Lung (tissue), 12 donors: ENCODE data around the gene SLC16A6. TPM values are rescaled to one million over a fixed set of nuclear protein-coding genes. Genes with fewer than 3 reads are reported as not detected.
A peak's percentile ranks its signal among the peaks of the same experiment; 100 is the strongest.
"Not testable (repeated sequence)": the region's sequence is repeated elsewhere in the genome, so short reads cannot be mapped to it uniquely, and the experiment has no call there.

ENCODE experiments used
- ATAC-seq: fragments of 200-7000 bp; cut with Tn5 transposase; one replicate; pipeline ENCODE4 v1.9.1; 2020; ENCODE audit warnings: moderate number of reproducible peaks; ENCODE audit not compliant: insufficient read depth, low FRiP score
- DNase-seq, 3 donors: peaks; one replicate each; pipeline ENCODE4 v3.0.0-alpha.2; 2013 to 2017
- H3K27ac ChIP-seq, 2 donors: one replicate each; pipeline ENCODE4 v1.5.1; 2013; ENCODE audit warnings: mild to moderate bottlenecking in 2 of 2, moderate library complexity in 2 of 2, control low read depth in 1 of 2, inconsistent platforms in 1 of 2, low read depth in 1 of 2, low read length in 1 of 2
- H3K27me3 ChIP-seq, 3 donors: one replicate each; pipeline ENCODE4 v1.5.1; 2013; ENCODE audit warnings: low read length in 2 of 3; ENCODE audit not compliant: control insufficient read depth in 3 of 3, insufficient read depth in 3 of 3
- H3K36me3 ChIP-seq, 4 donors: one replicate each; pipeline ENCODE4 v1.5.1; 2013; ENCODE audit warnings: low read length in 4 of 4, mild to moderate bottlenecking in 1 of 4, moderate library complexity in 1 of 4; ENCODE audit not compliant: control insufficient read depth in 4 of 4, insufficient read depth in 4 of 4
- H3K4me1 ChIP-seq, 5 donors: one replicate each; pipeline ENCODE4 v1.5.1; 2013; ENCODE audit warnings: low read length in 5 of 5, mild to moderate bottlenecking in 2 of 5, moderate library complexity in 1 of 5; ENCODE audit not compliant: control insufficient read depth in 5 of 5, insufficient read depth in 5 of 5
- H3K4me3 ChIP-seq: one replicate; pipeline ENCODE4 v1.5.1; 2013; ENCODE audit warnings: mild to moderate bottlenecking, control low read depth, moderate library complexity
- H3K9ac ChIP-seq, 2 donors: one replicate each; pipeline ENCODE4 v1.5.1; 2013; ENCODE audit warnings: low read length in 2 of 2, control low read depth in 1 of 2; ENCODE audit not compliant: insufficient read depth in 1 of 2
- H3K9me3 ChIP-seq, 4 donors: one replicate each; pipeline ENCODE4 v1.5.1; 2013; ENCODE audit warnings: low read length in 3 of 4, mild to moderate bottlenecking in 1 of 4, moderate library complexity in 1 of 4; ENCODE audit not compliant: control insufficient read depth in 4 of 4, insufficient read depth in 3 of 4
- WGBS, 2 donors: extraction: QIAGEN DNeasy Blood & Tissue Kit; methylation state at CpG; one replicate each; pipeline ENCODE4 v1.1.7; 2013; 5-methylcytosine and 5-hydroxymethylcytosine counted together
- polyA plus RNA-seq, 2 donors: library from polyadenylated mRNA; stranded (reverse); fragments of 200-250 nt; gene quantifications; one replicate each; pipeline ENCODE4 v1.2.1, GENCODE V29; 2013
- total RNA-seq, 2 donors: library from RNA; depleted of rRNA in 1 of 2; stranded (reverse); fragments of >200 nt in 1 of 2; gene quantifications; one replicate each; pipeline ENCODE4 v1.2.1, GENCODE V29; 2014 to 2021
- TF ChIP-seq, protein P1 (sequence below): IDR thresholded peaks from 2 replicates; pipeline ENCODE4 v1.5.1; 2012; ENCODE audit warnings: mild to moderate bottlenecking; ENCODE audit errors: control extremely low read depth, extremely low read depth
- donor health status: control.
- donor health status: control.
- donor health status: Bipolar disorder and iron deficiency.
- donor health status: healthy.
- donor health status: DM: yes; HTN: yes; CAD: no.

Gene SLC16A6
- total and polyA plus RNA-seq, 4 donors = 2.0 to 10.9 (median 4.8) TPM

DNA sequence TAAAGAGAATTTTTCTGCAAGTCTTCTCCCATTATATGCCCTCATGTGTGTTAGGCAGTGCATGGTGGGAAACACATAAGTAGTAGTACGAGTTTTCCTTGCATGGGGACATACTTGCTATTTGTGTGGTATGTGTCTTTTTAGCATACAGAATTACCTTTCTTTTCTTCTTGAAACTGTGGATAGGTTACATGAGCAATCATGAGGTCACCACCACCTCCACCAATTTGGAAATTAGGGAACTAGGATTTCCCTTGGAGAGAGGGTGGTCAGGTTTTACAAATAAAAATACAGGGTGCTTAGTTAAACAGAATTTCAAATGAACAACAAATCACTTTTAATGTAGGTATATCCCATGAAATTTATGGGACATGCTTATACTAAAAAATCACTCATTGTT, 59.4 kb downstream of the SLC16A6 start:
- H3K9ac ChIP-seq = no peak overlapping the region
- no peak overlapping the region for H3K4me3 ChIP-seq
- 97% methylated on average over 1 of the region's 1 CpG; no CpG with 5 or more reads in 1 of the 2 donors for WGBS, 2 donors
- no peaks in the 10 kb centered on the region for H3K9me3 ChIP-seq
- peaks cover 0 to 2% (median 0%) of the 10 kb centered on the region in 4 donors for H3K36me3 ChIP-seq
- no peak overlapping the region for H3K27ac ChIP-seq
- TF ChIP-seq, protein P1, sequence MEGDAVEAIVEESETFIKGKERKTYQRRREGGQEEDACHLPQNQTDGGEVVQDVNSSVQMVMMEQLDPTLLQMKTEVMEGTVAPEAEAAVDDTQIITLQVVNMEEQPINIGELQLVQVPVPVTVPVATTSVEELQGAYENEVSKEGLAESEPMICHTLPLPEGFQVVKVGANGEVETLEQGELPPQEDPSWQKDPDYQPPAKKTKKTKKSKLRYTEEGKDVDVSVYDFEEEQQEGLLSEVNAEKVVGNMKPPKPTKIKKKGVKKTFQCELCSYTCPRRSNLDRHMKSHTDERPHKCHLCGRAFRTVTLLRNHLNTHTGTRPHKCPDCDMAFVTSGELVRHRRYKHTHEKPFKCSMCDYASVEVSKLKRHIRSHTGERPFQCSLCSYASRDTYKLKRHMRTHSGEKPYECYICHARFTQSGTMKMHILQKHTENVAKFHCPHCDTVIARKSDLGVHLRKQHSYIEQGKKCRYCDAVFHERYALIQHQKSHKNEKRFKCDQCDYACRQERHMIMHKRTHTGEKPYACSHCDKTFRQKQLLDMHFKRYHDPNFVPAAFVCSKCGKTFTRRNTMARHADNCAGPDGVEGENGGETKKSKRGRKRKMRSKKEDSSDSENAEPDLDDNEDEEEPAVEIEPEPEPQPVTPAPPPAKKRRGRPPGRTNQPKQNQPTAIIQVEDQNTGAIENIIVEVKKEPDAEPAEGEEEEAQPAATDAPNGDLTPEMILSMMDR = no peak
- no peaks in the 10 kb centered on the region for H3K4me1 ChIP-seq
- no peak for DNase-seq
- ATAC-seq = no peak
- no peaks in the 10 kb centered on the region for H3K27me3 ChIP-seq

DNA sequence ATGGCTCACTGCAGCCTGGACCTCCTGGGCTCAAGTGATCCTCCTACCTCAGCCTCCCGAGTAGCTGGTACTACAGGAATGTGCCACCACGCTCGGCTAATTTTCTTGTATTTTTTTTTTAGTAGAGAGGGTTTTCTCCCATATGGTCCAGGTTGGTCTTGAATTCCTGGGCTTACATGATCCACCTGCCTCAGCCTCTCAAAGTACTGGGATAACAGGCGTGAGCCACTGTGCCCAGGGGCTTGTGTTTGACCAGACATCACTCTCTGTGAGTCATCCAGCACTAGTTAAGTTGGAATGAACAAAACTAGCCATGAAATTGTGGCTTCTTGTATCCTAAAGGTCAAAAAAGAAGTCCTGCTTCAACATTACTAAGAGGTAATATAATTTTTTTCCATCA, 59.8 kb downstream of the SLC16A6 start:
- H3K27ac ChIP-seq, H3K9me3 ChIP-seq, H3K27me3 ChIP-seq, H3K36me3 ChIP-seq, H3K9ac ChIP-seq, ATAC-seq, H3K4me3 ChIP-seq, DNase-seq, H3K4me1 ChIP-seq: not testable (repeated sequence)
- WGBS, 2 donors = 95 to 97% methylated on average over 4 of the region's 4 CpGs

DNA sequence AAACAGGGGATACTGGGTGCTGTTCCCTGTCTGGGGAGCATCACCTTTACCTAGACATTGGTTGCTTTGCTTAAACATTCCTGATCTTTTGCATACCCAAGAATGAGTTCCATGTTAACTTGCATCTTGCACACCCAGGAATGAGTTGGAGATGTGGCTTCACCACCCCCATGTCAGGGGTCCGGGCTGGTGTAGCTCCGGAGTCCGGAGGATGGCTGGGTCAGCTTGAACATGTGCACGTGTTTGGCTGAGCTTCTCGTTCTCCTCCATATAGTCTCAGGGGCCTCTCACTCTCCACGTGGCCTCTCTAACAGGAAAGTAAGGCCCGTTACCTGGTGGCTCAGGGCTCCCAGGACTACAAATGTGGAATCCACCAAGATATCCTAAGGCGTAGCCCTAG, 61.3 kb downstream of the SLC16A6 start:
- Histone ChIP-seq H3K27me3 (no peaks in the 10 kb centered on the region), H3K9me3 (no peaks in the 10 kb centered on the region), H3K36me3 (peaks cover 0 to 2% (median 0%) of the 10 kb centered on the region in 4 donors), H3K27ac (no peak overlapping the region), H3K4me3 (no peak overlapping the region), H3K9ac (no peak overlapping the region), H3K4me1 (no peaks in the 10 kb centered on the region)
- no peak for DNase-seq
- 92 to 93% methylated on average over 8 of the region's 8 CpGs for WGBS, 2 donors
- TF ChIP-seq, protein P1 = no peak
- no peak for ATAC-seq

DNA sequence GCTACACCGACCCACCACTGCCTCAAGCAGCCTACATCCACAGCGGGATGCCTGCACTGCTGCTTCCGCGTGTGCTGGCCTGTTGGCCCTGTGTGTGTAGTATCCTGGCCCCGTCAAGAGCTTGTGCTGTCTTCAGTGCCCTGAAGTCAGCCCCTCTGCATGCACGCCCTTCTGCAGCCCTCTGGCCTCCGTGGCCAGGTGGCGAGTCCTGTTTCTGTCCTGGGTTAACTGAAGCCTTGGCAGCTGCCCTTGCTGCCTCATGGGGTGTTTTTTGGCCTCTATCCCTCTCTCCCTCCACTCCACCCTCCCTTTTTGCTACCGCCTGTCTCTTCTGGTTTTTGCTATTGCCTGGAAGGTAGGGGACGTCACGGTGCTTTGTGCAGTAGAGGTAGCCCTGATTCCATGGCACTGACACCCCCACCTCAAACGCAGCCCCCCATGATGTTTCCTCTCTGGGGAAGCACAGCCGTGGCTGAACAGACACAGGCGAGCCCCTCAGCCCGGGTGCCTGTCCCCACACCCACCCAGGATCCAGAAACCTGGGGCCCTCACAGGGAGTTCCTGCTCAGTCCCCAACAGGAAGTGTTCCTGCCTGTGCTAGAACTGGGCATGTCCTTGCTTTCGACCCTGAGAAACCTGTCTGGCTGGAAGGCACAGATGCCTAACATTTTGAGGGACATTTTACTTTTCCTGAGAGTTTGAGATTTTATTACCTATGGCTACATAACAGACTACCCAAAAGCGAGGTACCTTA, 61.9 kb downstream of the SLC16A6 start:
- ATAC-seq = no peak
- no peak overlapping the region for H3K4me3 ChIP-seq
- H3K27me3 ChIP-seq = no peaks in the 10 kb centered on the region
- H3K27ac ChIP-seq = no peak overlapping the region
- H3K9ac ChIP-seq = no peak overlapping the region
- H3K36me3 ChIP-seq = peaks cover 0 to 2% (median 0%) of the 10 kb centered on the region in 4 donors
- 75 to 80% methylated on average over 17 of the region's 17 CpGs for WGBS, 2 donors
- TF ChIP-seq, protein P1 = no peak
- no peaks in the 10 kb centered on the region for H3K4me1 ChIP-seq
- H3K9me3 ChIP-seq = no peaks in the 10 kb centered on the region
- peak in 2 of 3 donors; percentile 35 to 56 for DNase-seq

DNA sequence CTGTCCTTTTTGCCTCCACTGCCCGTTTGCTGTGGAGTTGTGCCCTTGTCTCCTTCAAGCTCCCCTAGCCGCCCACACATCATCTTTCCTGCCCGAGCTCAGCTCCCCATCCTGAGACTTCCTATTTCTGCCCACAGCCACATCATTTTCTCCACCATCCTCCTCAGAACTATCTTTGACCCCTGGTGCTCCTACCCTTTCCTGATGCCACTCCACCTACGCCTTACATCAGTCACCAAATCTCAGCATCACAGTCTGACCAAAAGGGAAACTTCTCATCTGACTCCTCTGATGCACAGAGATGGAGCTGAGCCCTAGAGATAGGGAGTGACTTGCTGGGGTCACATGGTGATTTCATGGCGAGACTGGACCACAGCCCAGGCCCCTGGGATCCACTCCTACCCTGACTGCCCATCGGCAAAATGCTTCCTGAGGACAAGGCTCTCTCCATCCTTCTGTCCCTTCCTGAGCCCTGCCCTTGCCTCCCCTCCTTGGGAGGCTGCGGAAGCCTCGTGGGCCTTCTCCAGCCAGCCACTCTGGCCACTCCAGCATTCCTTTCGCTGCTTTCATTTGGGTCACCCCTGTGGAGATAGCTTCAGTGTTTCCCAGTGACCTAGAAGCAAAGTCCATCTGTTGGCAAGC, 62.8 kb downstream of the SLC16A6 start:
- DNase-seq, H3K9ac ChIP-seq, H3K27ac ChIP-seq, H3K27me3 ChIP-seq, H3K4me3 ChIP-seq, H3K4me1 ChIP-seq, H3K9me3 ChIP-seq, H3K36me3 ChIP-seq, ATAC-seq: not testable (repeated sequence)
- WGBS, 2 donors = 76 to 83% methylated on average over 9 of the region's 9 CpGs

DNA sequence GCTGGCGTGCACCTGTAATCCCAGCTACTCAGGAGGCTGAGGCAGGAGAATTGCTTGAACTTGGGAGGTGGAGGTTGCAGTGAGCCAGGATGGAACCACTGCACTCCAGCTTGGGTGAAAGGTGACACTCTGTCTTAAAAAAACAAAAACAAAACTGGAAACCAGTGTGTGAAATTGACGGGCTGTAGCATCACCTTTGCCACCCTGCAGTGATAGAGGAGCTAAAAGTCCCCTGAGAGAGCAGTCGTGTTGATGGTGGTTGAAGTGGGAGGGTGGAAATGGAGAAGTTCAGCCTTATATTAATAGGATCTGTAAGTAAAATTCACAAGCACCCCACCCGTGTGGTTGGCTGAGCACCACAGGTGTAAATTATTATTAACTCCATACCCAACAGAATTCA, 65.9 kb downstream of the SLC16A6 start:
- not testable (repeated sequence) for H3K4me3 ChIP-seq, H3K36me3 ChIP-seq, H3K27ac ChIP-seq, H3K27me3 ChIP-seq, H3K9me3 ChIP-seq, H3K4me1 ChIP-seq, ATAC-seq, DNase-seq, H3K9ac ChIP-seq
- WGBS, 2 donors = 84 to 94% methylated on average over 3 to 4 of the region's 4 CpGs
